Neural progenitor cell (in vitro differentiated cells): ENCODE results near the gene ACSM6.

Experiments used
- CTCF ChIP-seq: fragments of 200-600 bp; sonication (generic); IDR thresholded peaks from 2 replicates; pipeline ENCODE4 v1.5.1; 2017; ENCODE audit warnings: antibody characterized with exemption, mild to moderate bottlenecking
- EZH2 ChIP-seq: fragments of 200-600 bp; sonication (generic); IDR thresholded peaks from 2 replicates; pipeline ENCODE4 v1.6.1; 2017; ENCODE audit warnings: antibody characterized with exemption, mild to moderate bottlenecking, moderate library complexity

- TF ChIP-seq CTCF (no peak), EZH2 (no peak)
Measured at GRCh38 chr10:95236068-95236903, 42.2 kb downstream of the ACSM6 start.
